NB4 (cell line): ENCODE measurements around the gene MALAT1.

Experiments used
- MYC ChIP-seq: IDR thresholded peaks from 2 replicates; pipeline ENCODE4 v1.6.1; 2011; ENCODE audit warnings: low read depth, low read length
- TF ChIP-seq, protein P1 (sequence below): IDR thresholded peaks from one replicate; pipeline ENCODE4 v1.5.1; 2012; ENCODE audit warnings: low read depth, low read length
- TF ChIP-seq, protein P2 (sequence below): IDR thresholded peaks from 2 replicates; pipeline ENCODE4 v1.6.1; 2011; ENCODE audit warnings: low read depth, low read length

DNA sequence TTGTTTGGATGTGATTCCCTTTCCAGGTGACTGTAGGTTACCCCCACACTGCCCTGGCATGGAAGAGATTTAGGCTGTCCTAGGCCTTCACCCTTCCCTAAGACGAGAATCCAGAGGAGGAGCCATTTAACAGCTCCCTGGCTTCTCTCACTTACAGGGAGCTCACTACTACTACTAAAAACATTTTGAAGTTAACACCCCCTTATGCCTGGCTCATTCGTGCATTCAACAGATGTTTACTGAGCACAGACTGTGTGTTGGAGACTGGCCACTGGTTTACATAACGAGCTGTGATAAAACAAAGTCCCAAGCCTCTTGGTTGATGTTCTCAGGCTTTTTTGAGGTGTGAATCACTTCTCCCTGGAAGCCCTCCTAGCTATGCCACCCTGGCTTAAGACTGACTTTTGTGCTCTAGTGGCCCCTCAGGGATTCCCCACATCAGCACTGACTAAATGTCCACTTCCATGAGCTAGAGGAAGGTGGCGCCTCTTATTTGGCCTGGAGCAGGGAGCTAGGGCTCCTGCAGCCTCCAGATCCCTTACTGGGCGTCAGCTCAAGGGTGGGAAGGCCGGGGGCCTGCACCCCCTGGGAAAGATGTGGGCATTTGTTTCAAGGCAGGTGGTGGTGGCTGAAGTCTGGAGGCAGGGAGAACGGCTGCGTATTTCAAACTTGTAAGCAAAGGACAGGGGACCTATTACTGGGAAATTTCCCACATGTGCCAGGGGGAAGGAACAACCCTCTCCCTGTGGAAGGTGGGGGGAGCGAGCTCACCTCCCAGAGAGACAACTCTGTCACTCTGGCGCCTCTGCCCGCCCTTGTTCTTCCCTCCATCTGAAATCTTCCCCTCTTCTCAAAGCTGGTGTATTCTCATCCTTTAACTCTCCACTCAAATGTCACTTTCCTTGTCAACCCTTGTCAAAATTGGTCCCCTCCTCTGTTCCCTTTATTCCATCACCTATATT is 19.4 kb upstream of the MALAT1 start:
- TF ChIP-seq, protein P1, sequence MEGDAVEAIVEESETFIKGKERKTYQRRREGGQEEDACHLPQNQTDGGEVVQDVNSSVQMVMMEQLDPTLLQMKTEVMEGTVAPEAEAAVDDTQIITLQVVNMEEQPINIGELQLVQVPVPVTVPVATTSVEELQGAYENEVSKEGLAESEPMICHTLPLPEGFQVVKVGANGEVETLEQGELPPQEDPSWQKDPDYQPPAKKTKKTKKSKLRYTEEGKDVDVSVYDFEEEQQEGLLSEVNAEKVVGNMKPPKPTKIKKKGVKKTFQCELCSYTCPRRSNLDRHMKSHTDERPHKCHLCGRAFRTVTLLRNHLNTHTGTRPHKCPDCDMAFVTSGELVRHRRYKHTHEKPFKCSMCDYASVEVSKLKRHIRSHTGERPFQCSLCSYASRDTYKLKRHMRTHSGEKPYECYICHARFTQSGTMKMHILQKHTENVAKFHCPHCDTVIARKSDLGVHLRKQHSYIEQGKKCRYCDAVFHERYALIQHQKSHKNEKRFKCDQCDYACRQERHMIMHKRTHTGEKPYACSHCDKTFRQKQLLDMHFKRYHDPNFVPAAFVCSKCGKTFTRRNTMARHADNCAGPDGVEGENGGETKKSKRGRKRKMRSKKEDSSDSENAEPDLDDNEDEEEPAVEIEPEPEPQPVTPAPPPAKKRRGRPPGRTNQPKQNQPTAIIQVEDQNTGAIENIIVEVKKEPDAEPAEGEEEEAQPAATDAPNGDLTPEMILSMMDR: peak; percentile 23
- TF ChIP-seq MYC: no peak
- TF ChIP-seq, protein P2, sequence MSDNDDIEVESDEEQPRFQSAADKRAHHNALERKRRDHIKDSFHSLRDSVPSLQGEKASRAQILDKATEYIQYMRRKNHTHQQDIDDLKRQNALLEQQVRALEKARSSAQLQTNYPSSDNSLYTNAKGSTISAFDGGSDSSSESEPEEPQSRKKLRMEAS: no peak
